ENCODE results near the gene TNS3. TPM values are rescaled to one million over a fixed set of nuclear protein-coding genes. Genes with fewer than 3 reads are reported as not detected.

TNS3 gene
- total RNA-seq, 4 donors from 2014 or later, result 70.9 to 112 (median 98.6) TPM

DNA sequence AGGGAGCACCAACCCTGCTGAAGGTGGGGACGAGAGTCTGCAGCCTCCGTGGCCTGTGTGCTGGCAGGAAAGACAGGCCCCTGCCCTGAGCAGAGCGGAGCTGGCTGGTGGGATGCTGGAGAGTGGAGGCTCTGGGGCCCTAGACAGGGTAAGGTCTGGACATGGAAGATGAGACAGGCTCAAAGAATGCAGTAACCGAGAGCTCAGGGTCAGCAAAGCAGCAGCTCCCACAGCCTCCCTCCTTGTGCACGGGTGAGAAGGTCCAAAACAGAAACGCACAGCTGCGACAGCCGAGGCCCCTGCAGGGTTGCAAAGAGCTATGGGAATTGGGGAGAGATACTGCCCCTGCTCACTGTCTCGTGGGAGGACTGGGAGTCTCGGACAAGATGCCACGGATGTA, 80.5 kb downstream of the TNS3 start:
- DNase-seq (ENCODE audit: low spot score), result no peak
- ATAC-seq (ENCODE audit: low FRiP score), result no peak
- no peak for TF ChIP-seq CTCF (IDR thresholded peaks at IDR 0.05)

DNA sequence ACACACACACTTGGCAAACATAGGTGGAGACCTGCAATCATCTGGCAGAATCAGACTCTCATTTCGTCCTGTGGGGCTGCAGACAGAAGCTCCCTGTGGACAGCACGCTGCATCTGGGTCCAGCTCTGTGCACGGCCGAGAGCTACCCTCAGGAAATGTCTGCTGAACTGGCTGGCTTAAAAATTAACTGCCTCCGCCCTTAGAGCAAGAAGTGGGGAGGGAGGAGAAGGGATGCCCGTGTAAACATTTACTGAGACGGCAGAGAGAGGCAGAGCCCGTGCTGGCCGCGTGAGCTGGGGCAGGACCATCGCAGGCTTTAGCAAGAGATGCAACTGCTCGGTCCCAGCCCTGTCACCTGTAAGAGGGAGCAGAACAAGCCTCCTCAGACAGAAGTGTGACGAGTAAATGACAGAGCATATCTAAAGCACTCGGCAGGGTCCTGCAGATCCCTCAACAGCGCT, 81.8 kb downstream of the TNS3 start:
- DNase-seq (ENCODE audit: low spot score), result no peak
- no peak for ATAC-seq (ENCODE audit: low FRiP score)
- TF ChIP-seq CTCF (IDR thresholded peaks at IDR 0.05), result no peak

- DNase-seq (ENCODE audit: low spot score) (no peak), ATAC-seq (ENCODE audit: low FRiP score) (no peak)
- TF ChIP-seq CTCF (IDR thresholded peaks at IDR 0.05), result no peak
Observed at GRCh38 chr7:47498229-47499056, 83.5 kb downstream of the TNS3 start.

DNA sequence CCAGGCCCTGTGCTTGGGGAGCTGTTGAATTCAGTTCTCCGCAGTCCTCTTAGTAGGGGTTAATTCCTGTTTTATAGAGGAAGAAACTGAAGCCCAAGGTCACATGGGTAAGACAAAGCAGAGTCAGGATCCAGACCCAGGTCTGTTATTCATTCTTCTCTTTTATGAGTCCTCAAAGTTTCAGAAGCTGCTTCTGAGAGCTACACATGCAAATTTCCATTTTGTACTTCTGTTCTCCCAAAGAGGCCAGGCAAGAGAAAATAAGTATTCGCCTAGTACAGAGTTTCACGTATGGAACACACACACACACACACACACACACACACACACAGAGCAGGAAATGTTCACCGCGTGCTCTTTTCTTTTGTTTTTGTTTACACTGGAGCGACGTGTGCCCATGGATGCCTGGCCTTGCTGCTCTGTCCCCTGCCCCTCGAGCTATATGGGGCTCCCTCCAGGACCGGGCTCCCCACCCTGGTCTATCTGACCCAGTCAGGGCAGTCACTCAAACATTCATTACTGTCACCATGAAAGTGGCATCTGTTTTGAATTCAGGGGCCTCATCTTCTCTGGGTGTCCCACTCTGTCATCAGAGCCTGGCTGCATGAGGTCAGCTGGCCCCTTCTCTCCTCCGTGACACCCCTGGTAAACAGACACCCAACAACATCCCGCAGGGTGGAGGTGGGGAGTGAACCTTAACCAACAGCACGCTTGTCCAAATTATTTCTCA, 84.4 kb downstream of the TNS3 start:
- TF ChIP-seq CTCF (IDR thresholded peaks at IDR 0.05), result no peak
- ATAC-seq (ENCODE audit: low FRiP score), result no peak

GRCh38 chr7:47496666-47497065, 85.2 kb downstream of the TNS3 start:
- DNase-seq (ENCODE audit: low spot score) (no peak), ATAC-seq (ENCODE audit: low FRiP score) (no peak)
- no peak for TF ChIP-seq CTCF (IDR thresholded peaks at IDR 0.05)

More for the DNA sequence above, 84.4 kb downstream of the TNS3 start:
- no peak for DNase-seq (ENCODE audit: low spot score)

DNA sequence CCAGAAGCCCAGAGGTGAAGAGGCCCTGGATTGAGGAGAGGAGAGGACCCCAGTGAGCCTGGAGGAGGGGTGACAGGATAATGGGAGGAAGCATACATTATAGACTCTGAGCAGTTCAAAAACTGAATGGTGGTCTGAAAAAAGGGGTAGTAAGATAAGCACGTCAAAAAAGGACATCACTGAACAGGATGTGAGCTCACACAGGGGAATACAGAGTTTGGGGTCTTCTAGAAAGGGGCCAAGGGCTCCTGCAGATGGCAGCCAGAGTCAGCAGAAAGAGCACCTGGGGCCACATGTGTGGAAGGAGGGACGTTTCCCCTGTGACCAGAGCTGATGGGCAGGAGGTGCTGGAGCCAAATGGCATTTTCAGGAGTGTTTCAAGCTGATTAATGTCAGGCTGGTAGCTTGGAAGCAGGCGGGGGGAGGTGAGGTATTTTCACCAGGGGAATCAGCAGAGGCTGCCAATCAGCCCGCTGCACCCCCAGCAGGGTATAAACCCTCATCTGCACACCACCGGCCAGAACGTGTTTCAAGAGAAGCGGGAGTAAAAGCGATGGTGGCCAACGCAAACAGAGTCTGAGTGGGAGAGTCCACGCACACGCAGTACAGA, 85.8 kb downstream of the TNS3 start:
- no peak for DNase-seq (ENCODE audit: low spot score)
- no peak for ATAC-seq (ENCODE audit: low FRiP score)
- TF ChIP-seq CTCF (IDR thresholded peaks at IDR 0.05), result no peak

All from omental fat pad (tissue), 4 donors.